Activated T-cell treated with anti-CD3 and anti-CD28 coated beads for 48 hours (primary cell): Measurements from ENCODE around the gene ZNF521.

Experiments used
- DNase-seq: peaks from one replicate; pipeline ENCODE4 v3.0.0-alpha.2; 2020; ENCODE audit warnings: low read depth

ZNF521 gene

DNA sequence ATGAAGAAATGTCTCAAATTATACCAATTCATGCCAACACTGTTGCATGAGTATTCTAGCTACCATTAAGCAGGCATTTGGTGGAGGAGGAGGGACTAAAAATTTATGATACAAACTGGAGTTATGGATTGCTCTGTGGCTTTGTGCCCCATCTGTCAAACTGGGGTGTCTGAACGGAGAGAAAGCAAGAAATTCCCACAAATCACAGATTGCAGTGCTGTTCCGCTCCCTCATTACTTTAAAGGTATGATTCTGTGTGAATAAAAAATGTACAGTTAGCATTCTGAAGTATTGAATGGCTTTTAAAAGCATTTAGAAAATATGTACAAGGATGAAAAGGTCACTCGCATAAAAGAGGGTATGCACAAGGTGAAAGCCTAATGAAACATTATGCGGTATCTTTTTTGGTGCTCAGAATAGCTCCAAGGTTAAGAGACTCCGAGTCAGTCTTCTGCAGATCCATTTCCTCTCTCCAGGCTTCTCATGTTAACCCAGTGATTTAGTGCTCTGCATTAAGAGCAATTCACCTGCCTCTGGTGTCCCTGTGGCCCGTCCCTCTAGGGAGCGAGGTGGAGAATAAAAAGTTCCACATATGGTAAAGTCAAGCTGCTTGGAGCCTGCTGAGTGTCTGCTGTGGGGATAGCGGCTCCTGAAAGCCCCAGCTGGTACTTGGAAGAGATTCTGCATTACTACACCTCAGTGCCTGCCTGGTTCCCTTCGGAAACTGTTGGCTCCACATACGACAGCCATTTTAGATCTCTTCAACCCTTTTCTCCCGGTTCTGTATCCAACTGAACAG, 184.2 kb downstream of the ZNF521 start:
- no peak for DNase-seq

DNA sequence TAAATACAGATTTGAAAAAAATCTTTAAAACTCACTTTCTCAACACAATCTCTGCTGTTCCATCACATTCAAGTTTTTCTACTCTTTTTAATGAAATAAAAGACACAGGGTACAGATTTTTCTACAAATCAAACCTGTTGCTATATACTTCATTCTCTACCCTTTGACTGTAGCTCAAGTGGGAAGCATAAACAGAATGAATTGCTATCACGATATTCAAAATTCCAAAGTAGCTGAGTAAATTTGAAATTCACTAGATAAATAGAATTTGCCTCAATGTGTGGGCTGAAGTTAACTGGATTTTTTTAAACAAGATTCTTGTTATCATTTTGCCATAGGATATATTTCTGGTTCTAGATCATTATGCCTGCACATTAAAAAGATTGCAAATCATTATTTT, 185.9 kb downstream of the ZNF521 start:
- DNase-seq = no peak

- DNase-seq = no peak
Observed at GRCh38 chr18:25164848-25165811, 186.8 kb downstream of the ZNF521 start.

GRCh38 chr18:25164211-25164847, 187.6 kb downstream of the ZNF521 start:
- no peak for DNase-seq

DNA sequence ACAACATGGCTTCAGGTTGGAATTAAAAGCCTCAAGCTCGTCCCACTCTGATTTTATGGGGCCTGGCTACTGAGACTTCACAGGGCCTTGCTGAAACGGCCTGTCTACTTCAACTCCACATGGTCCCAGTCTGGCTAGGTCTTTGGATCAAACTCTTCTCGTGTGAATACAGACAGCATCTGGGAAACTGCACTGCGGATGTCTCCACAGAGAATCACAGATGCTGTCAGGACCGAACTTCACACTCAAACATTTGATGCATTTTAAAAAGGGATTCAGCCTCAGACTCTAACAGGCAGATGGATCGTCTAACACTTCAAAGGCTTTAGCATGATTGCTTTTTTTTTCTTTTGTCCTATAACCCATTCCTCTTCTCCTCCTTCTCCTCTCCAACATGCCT, 198.5 kb downstream of the ZNF521 start:
- no peak for DNase-seq

DNA sequence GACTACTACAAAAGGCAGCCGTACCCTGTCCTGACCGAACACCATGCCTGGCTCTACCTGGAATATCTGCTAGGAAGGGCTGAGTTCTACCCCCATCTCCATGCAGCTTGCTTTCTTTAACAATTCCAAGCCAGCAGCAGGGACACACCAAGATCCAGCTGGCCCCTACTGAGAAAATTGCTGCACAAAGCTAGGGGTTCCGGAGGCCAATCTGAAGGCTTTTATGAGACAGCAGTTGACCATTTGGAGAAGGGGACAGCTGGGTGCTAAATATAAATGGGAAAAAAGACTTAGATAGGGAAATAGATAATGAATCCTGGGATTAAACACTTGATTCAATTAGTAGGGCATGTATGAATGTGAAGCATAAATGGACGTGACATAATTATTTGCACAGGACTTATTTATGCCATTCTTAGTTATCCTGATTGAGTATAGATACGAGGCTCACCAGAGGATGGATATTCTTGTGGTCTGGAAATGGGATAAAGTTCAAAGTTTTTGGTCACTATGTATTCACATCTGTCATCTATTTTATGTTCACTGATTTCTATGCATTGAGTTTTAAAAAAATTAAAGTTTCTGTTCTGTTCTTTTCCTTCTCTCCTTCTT, 204.0 kb downstream of the ZNF521 start:
- no peak for DNase-seq

DNA sequence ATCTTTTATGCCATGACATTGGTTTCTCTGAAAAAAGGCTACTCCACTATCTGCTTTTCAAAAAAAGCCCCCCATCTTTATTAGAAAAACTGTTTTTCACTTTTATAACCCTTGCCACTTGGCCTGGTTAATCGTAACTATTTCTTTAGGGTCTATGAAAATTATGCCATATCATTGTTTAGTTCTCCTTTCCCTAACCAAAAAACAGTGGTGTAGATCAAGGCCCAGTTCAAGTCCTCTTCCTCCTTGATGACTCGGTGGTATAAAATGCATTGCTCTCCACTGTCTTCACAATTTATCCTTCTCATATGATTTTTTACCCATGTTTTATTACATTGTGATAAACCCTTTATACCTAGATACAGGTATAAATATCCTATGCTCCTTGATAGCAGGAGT, 205.5 kb downstream of the ZNF521 start:
- DNase-seq = no peak

DNA sequence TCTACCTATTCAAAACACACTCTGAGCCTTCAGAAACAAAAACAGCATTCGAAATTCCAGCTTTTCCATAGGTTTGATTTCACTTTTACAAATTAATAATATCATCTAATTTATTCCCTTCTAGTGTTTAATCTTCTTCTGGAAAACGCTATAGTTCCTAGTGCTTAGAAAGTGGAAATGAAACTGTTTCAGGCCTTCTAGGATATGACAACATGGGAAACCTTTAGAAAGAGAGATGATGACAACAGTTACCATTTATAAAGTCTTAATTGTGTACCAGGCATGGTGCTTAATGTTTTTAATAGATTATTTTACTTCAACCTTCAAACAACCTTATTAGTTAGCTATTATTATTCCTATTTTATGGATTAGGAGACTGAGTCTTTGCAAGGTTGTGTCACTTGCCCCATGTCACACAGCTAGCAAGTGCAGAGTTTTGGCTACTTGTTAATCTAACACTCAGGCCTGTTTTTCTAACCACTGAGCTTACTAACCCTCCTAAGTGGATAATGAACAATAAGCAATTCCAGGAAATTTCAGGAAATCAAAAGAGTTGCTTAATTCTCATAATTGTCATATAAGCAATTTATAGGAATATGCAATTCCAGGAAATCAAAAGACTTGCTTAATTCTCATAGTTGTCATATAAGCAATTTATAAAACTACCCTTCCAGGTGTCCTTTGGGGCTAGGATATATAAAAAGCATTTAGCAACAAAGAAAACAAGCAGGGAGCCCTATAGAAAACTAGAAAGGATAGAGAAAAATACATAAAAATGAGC, 206.0 kb downstream of the ZNF521 start:
- no peak for DNase-seq

DNA sequence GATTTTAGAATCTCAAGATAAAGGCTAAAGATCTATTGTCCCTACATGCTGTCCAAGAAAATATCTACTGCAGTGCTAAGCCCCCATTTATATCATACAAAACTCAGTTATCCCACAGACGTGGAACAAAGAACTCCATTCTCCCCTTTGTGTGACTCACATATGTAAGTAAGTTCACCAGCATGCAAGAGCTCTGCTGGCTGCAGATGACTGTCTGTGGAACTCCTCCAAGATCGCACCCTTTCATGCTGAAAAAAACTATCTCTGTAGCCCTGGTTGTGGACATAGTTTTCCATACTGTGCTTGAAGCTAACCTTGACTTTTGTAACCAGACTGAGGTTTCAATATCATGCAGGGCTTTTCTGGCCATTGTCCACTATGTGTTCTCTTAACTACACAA, 207.1 kb downstream of the ZNF521 start:
- no peak for DNase-seq

- DNase-seq = no peak
Observed at GRCh38 chr18:25141886-25142285, 210.1 kb downstream of the ZNF521 start.

DNA sequence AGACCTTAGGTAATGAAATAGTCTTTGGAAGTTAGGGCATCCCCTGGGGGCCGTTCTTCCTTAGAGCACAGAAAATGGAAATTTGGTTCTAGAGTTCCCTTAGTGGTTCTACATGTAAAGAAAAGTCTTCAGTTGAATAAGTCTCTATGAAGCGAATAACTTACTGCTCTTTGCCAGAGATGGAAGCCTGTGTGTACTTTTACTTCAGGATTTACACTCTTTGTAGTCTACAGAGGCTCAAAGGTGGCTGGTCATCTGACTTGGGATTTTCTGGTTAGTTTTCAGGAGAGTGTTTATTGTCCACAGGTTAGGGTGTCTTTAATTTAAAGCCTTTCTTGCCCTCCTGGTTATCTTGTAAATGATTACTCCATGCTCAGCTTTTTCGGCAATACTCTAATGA, 210.6 kb downstream of the ZNF521 start:
- no peak for DNase-seq

- no peak for DNase-seq
Observed at GRCh38 chr18:25140962-25141308, 211.0 kb downstream of the ZNF521 start.

DNA sequence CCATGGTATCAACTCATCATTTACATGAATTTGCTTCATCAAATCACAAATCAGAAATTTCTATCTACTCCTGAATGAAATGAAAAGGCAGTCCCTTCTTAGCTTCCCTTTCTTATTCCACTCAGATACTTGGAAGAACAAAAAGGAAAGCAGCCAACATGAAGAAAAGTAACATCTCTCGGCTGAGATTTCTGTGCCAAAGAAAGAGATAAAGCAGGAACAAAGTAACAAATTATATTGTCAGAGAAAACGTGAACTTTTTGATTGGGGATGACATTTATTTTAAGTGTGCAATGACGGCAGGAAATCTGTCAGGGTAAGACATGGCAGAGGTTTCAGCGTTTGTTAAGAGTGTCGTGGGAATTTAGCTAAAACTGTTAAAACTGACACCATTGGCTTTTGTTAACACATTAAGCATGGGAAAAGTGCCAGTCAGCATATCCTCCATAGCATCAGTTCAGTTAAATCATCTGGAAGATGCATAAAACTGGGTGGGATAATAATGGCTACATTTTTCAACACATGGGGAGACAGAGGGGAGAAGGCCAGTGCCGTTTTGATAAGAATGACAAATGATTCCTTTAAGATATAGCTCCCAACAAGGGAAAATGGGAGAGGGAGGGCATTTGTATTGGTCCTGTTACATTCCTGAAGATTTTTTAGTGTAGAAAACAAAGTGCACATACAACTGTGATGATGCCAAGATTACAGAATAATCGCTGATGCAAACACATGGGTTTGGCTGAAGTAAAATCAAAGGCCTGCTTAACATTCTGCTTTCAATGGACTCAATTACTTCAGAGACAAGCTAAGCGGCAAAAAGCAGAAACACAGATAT, 211.6 kb downstream of the ZNF521 start:
- DNase-seq = no peak

DNA sequence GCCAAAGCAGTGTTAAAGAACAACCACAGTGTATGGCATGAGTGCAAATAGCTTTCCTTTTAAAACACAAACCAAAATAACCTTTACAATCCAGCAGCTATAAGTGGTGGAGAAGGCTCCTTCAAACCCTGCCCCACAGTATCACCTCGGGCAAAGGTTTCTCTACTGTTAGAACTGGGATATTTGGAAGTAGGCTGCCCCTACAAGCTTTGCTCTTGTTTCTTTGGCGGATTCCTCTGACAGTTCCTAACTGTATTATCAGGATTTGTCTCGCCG, 214.8 kb downstream of the ZNF521 start:
- no peak for DNase-seq

- no peak for DNase-seq
Observed at GRCh38 chr18:25136416-25137196, 215.4 kb downstream of the ZNF521 start.

- DNase-seq = no peak
Observed at GRCh38 chr18:25134861-25135260, 217.1 kb downstream of the ZNF521 start.

GRCh38 chr18:25133879-25134278, 218.1 kb downstream of the ZNF521 start:
- no peak for DNase-seq

- no peak for DNase-seq
Observed at GRCh38 chr18:25132786-25133496, 219.0 kb downstream of the ZNF521 start.

DNA sequence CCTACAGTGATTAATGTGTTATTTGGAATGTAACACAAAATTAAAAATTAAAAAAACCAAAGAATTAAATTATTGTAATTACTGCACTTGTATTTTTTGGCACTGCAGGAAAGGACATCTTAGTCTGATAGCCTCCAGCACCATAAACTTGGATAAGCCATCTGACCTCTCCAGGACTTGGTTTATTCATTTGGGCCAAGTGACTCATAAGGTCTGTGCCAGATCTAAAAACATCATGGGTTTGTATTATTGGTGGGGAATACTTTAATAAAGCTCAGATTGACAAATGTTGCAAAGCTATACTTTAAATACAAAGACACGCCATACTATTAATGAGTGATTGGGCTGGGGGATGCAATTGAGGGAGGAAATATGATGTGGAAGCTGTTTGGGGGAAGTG, 225.2 kb downstream of the ZNF521 start:
- DNase-seq = no peak
